Upper lobe of left lung (tissue), 6 donors: ENCODE measurements around the gene RNF207. TPM values are rescaled to one million over a fixed set of nuclear protein-coding genes. Genes with fewer than 3 reads are reported as not detected.
A peak's percentile ranks its signal among the peaks of the same experiment; 100 is the strongest.

Source experiments
- ATAC-seq, 2 donors: fragments of 200-7000 bp; cut with Tn5 transposase; one replicate each; pipeline ENCODE4 v1.9.1; 2022; ENCODE audit warnings: mild to moderate bottlenecking in 2 of 2, moderate library complexity in 2 of 2; ENCODE audit not compliant: low FRiP score in 2 of 2
- DNase-seq, 2 donors: peaks; one replicate each; pipeline ENCODE4 v3.0.0-alpha.2; 2019 to 2020
- H3K27ac ChIP-seq, 4 donors: fragments of 200-600 bp; sonication (generic); one replicate each; pipeline ENCODE4 v1.5.1; 2016 to 2019
- H3K27me3 ChIP-seq, 4 donors: fragments of 200-600 bp; sonication (generic); one replicate each; pipeline ENCODE4 v1.5.1; 2017 to 2019
- H3K36me3 ChIP-seq, 4 donors: fragments of 200-600 bp; sonication (generic); one replicate each; pipeline ENCODE4 v1.5.1; 2016 to 2019
- H3K4me1 ChIP-seq, 4 donors: fragments of 200-600 bp; sonication (generic); one replicate each; pipeline ENCODE4 v1.5.1; 2018 to 2019
- H3K4me3 ChIP-seq, 4 donors: fragments of 200-600 bp; sonication (generic); one replicate each; pipeline ENCODE4 v1.5.1; 2017 to 2019; ENCODE audit warnings: mild to moderate bottlenecking in 2 of 4, moderate library complexity in 1 of 4
- H3K9me3 ChIP-seq, 4 donors: fragments of 200-600 bp; sonication (generic); one replicate each; pipeline ENCODE4 v1.5.1; 2018 to 2019
- CTCF ChIP-seq, 6 experiments: fragments of 450-650 bp in 4 of 6; fragments of 200-600 bp in 2 of 6; sonication (generic) in 2 of 6; IDR thresholded peaks; one replicate each; pipeline ENCODE4 v1.5.1; 2016 to 2019; ENCODE audit warnings: antibody characterized with exemption in 6 of 6
- EP300 ChIP-seq, 4 donors: sonication (generic); formaldehyde crosslinking; IDR thresholded peaks; one replicate each; pipeline ENCODE4 v1.5.1; 2017; ENCODE audit warnings: antibody characterized with exemption in 4 of 4, control low read depth in 2 of 4
- POLR2A ChIP-seq, 4 donors: fragments of 450-650 bp; IDR thresholded peaks; one replicate each; pipeline ENCODE4 v1.5.1; 2016 to 2017; ENCODE audit warnings: antibody characterized with exemption in 4 of 4, mild to moderate bottlenecking in 2 of 4
- POLR2AphosphoS5 ChIP-seq, 2 donors: sonication (generic); formaldehyde crosslinking; IDR thresholded peaks; one replicate each; pipeline ENCODE4 v1.5.1; 2017; ENCODE audit warnings: antibody characterized with exemption in 2 of 2
- WGBS, 2 donors: methylation state at CpG; one replicate each; pipeline ENCODE4 v1.1.5; 2017 to 2018; 5-methylcytosine and 5-hydroxymethylcytosine counted together
- total RNA-seq, 6 donors: library from RNA; depleted of rRNA in 4 of 6; stranded (reverse); fragments of >200 nt in 4 of 6; gene quantifications; one replicate each; pipeline versions ENCODE4 v1.1.0 to v1.2.1, GENCODE V29; 2016 to 2021
- donor health status: DM: no; HTN: no; CAD: no; lungs with moderate emphysema.
- donor health status: DM: no; HTN: yes; CAD: no; lungs with severe emphysema.

The RNF207 gene
- total RNA-seq, 6 donors from 2014 or later, result 9.8 to 85.9 (median 18.3) TPM

- no peak for ATAC-seq
- no peak overlapping the region for H3K27ac ChIP-seq
- H3K27me3 ChIP-seq, result no peaks in the 10 kb centered on the region
- H3K4me1 ChIP-seq, result no peaks in the 10 kb centered on the region
- no peak overlapping the region for H3K4me3 ChIP-seq
- H3K36me3 ChIP-seq, result no peaks in the 10 kb centered on the region
- DNase-seq, result no peak
- no peaks in the 10 kb centered on the region for H3K9me3 ChIP-seq
- TF ChIP-seq CTCF (IDR thresholded peaks at IDR 0.05) (no peak), EP300 (IDR thresholded peaks at IDR 0.05) (no peak), POLR2AphosphoS5 (IDR thresholded peaks at IDR 0.05) (no peak), POLR2A (IDR thresholded peaks at IDR 0.05) (no peak)
- WGBS, 2 donors, result 78 to 79% methylated on average over 7 of the region's 7 CpGs
Measured at GRCh38 chr1:6162341-6162740, 43.6 kb upstream of the RNF207 start.

GRCh38 chr1:6162773-6163172, 43.1 kb upstream of the RNF207 start:
- DNase-seq (peak in 1 of 2 donors; percentile 65), ATAC-seq (no peak)
- Histone ChIP-seq H3K4me3 (no peak overlapping the region), H3K27ac (no peak overlapping the region), H3K4me1 (peaks cover 0 to 4% (median 0%) of the 10 kb centered on the region in 4 donors), H3K9me3 (no peaks in the 10 kb centered on the region), H3K36me3 (no peaks in the 10 kb centered on the region), H3K27me3 (no peaks in the 10 kb centered on the region)
- WGBS, 2 donors, result 41 to 55% methylated on average over 12 to 13 of the region's 13 CpGs
- TF ChIP-seq POLR2A (IDR thresholded peaks at IDR 0.05) (no peak), EP300 (IDR thresholded peaks at IDR 0.05) (no peak), CTCF (IDR thresholded peaks at IDR 0.05) (no peak), POLR2AphosphoS5 (IDR thresholded peaks at IDR 0.05) (no peak)

DNA sequence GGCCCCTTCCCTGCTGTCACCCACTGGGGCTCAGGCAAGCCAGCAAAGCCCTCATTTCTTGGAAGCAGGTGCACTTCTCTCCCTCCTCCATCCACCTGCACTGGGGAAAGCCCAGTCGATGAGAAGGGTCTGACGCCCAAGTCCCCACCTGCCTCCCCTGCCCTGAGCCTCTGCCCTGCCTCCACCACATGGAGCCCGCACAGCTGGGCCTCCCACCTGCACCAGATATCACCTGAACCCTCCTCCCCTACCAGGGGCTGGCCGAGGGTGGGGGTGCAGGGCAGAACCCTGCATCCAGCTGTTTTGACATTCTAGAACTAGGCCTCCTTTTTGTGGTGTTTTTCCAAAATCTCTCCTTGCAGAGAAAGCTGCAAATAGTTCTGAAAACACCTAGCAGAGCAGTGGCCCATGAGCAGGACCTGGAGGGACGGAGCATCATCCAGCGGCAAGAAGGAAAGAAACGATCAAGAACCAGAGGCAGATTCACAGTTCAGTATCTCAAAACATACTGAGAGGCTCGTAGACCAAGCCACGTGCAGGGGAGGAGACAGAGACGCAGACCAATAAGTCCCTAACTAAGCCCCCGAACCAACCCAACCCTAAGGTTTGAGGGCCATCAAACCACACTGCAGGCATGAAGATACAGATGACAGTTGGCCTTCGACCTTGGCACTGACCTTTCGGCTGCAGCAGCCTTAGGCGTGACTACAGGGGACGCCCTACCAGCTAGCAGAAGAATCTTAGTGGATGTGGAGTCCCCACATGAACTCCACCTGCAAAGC, 42.5 kb upstream of the RNF207 start:
- 81 to 88% methylated on average over 13 to 15 of the region's 15 CpGs for WGBS, 2 donors
- TF ChIP-seq EP300 (IDR thresholded peaks at IDR 0.05), result no peak
- no peak for TF ChIP-seq CTCF (IDR thresholded peaks at IDR 0.05)
- TF ChIP-seq POLR2A (IDR thresholded peaks at IDR 0.05), result no peak
- TF ChIP-seq POLR2AphosphoS5 (IDR thresholded peaks at IDR 0.05), result no peak
- Histone ChIP-seq H3K4me1 (peaks cover 0 to 7% (median 0%) of the 10 kb centered on the region in 4 donors), H3K9me3 (no peaks in the 10 kb centered on the region), H3K4me3 (no peak overlapping the region), H3K27me3 (no peaks in the 10 kb centered on the region), H3K27ac (no peak overlapping the region), H3K36me3 (no peaks in the 10 kb centered on the region)
- ATAC-seq (no peak), DNase-seq (peak in 1 of 2 donors; percentile 26)

GRCh38 chr1:6163973-6164617, 41.8 kb upstream of the RNF207 start:
- Histone ChIP-seq H3K9me3 (no peaks in the 10 kb centered on the region), H3K4me3 (no peak overlapping the region), H3K36me3 (no peaks in the 10 kb centered on the region), H3K4me1 (peaks cover 0 to 7% (median 0%) of the 10 kb centered on the region in 4 donors), H3K27me3 (no peaks in the 10 kb centered on the region), H3K27ac (no peak overlapping the region)
- TF ChIP-seq EP300 (IDR thresholded peaks at IDR 0.05) (no peak), POLR2AphosphoS5 (IDR thresholded peaks at IDR 0.05) (no peak), POLR2A (IDR thresholded peaks at IDR 0.05) (no peak), CTCF (IDR thresholded peaks at IDR 0.05) (no peak)
- DNase-seq, result peak in 1 of 2 donors; percentile 38
- 71 to 74% methylated on average over 16 to 19 of the region's 19 CpGs for WGBS, 2 donors
- ATAC-seq, result no peak
